Measurements from ENCODE around the gene IFI27L2.

The IFI27L2 gene

GRCh38 chr14:94129111-94129757, at the start of gene IFI27L2:
Gene IFI27L2 (minus strand): TSS chr14:94129604. CDS start chr14:94129564, 40 bp downstream.
- DNase-seq (ENCODE audit: low read depth): peak; percentile 85
- peak within 1 kb of the TSS; percentile 87 for H3K4me3 ChIP-seq (ENCODE audit: low read depth, low read length)
- peak; percentile 19 for TF ChIP-seq CTCF (IDR thresholded peaks at IDR 0.05; ENCODE audit: insufficient read depth, low read depth, low read length, missing control alignments)

GRCh38 chr14:94177806-94178205, 48.4 kb upstream of the IFI27L2 start:
- TF ChIP-seq CTCF (IDR thresholded peaks at IDR 0.05; ENCODE audit: insufficient read depth, low read depth, low read length, missing control alignments): no peak
- no peak overlapping the region for H3K4me3 ChIP-seq (ENCODE audit: low read depth, low read length)
- no peak for DNase-seq (ENCODE audit: low read depth)

- no peak for DNase-seq (ENCODE audit: low read depth)
- no peak overlapping the region for H3K4me3 ChIP-seq (ENCODE audit: low read depth, low read length)
- no peak for TF ChIP-seq CTCF (IDR thresholded peaks at IDR 0.05; ENCODE audit: insufficient read depth, low read depth, low read length, missing control alignments)
Observed at GRCh38 chr14:94176808-94177207, 47.4 kb upstream of the IFI27L2 start.

- no peak overlapping the region for H3K4me3 ChIP-seq (ENCODE audit: low read depth, low read length)
- TF ChIP-seq CTCF (IDR thresholded peaks at IDR 0.05; ENCODE audit: insufficient read depth, low read depth, low read length, missing control alignments): no peak
Observed at GRCh38 chr14:94175747-94176146, 46.3 kb upstream of the IFI27L2 start.

GRCh38 chr14:94175011-94175745, 45.8 kb upstream of the IFI27L2 start:
- DNase-seq (ENCODE audit: low read depth): no peak
- H3K4me3 ChIP-seq (ENCODE audit: low read depth, low read length): no peak overlapping the region
- no peak for TF ChIP-seq CTCF (IDR thresholded peaks at IDR 0.05; ENCODE audit: insufficient read depth, low read depth, low read length, missing control alignments)

More at GRCh38 chr14:94175747-94176146, 46.3 kb upstream of the IFI27L2 start:
- DNase-seq (ENCODE audit: low read depth): no peak

GRCh38 chr14:94174604-94175010, 45.2 kb upstream of the IFI27L2 start:
- DNase-seq (ENCODE audit: low read depth): no peak
- no peak for TF ChIP-seq CTCF (IDR thresholded peaks at IDR 0.05; ENCODE audit: insufficient read depth, low read depth, low read length, missing control alignments)
- peak overlapping the region; percentile 18 for H3K4me3 ChIP-seq (ENCODE audit: low read depth, low read length)
